ENCODE results near the gene ZFHX3. TPM values are rescaled to one million over a fixed set of nuclear protein-coding genes. Genes with fewer than 3 reads are reported as not detected.

Gene ZFHX3
- total and polyA plus RNA-seq, 10 of the 15 experiments (the other 5 are each of a cell fraction or from before 2014, with no cell fraction given) = 0.68 to 8.6 (median 2.0) TPM

DNA sequence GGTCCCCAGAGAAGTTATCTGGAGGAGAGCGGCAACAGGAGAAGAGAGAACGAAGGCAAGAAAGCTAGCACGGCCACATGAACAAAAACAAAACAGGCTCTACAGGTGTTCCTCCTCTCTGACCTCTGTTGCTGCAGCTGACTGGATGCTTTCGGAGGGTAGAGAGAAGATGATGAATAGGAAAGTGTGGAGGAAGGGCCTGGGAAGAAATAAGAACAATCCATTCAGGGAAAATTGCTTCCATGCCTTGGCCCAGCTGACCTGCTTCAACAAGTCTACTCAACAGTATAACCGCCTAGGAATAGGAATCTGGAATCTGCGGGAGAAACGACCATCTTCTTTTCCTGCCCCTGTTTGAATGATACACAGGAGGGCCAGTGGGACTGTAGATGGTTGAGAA is 258.5 kb downstream of the ZFHX3 start:
- in situ Hi-C loops (cut with MboI) = no loop called here
- intact Hi-C loops (cut with micrococcal nuclease; ENCODE audit: unreplicated experiment) = loop anchor here (10.0 kb wide), 1 partner anchor 285 kb away; no protein-coding TSS in a partner anchor

DNA sequence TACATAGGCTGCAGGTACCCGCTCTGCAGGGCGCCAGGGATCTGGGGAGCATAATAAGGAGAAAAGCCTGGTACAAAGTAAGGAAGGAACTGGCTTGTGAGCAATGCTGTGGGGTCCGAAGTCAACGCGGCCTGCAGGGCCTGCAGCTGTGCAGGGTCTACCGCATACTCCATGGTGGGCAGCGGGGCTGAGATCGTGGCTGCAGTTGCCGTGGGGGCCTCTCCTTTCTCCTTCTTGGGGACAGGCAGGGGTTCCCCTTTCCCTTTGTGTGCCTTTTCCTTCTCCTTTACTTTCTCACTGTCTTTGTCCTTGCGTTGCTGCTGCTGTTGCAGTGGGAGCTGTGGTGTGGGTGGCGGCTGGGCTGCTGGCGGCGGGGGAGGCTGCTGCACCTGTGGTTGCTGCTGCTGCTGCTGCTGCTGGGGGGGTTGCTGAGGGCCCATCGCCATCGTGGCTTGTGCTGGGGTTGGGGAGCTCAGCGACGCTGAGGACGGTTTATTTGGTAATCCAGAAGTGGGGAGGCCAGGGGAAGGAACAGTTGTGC is 259.6 kb downstream of the ZFHX3 start:
- FAIRE-seq (no peak), DNase-seq (ENCODE audit: low read depth, low spot score) (no peak), ATAC-seq (no peak)
- Histone ChIP-seq H3K4me2 (ENCODE audit: control insufficient read depth, insufficient read depth) (no peak overlapping the region; the same call in 1 of the 2 replicates), H3K9me3 (replicated peaks; ENCODE audit: control insufficient read depth, insufficient read depth, low read length) (no peaks in the 10 kb centered on the region), H2AFZ (ENCODE audit: control insufficient read depth, low read depth, low read length) (no peak overlapping the region), H3K36me3 (ENCODE audit: control insufficient read depth in 2 of 2, insufficient read depth in 2 of 2, low read length in 1 of 2) (peaks cover 0 to 2% of the 10 kb centered on the region in 2 experiments; a peak in 2 of 4 replicates), H3K27ac (ENCODE audit: control insufficient read depth, insufficient read depth) (no peak overlapping the region), H4K20me1 (ENCODE audit: control insufficient read depth, insufficient read depth) (no peaks in the 10 kb centered on the region), H3K4me3 (no peak overlapping the region), H3K9ac (ENCODE audit: control insufficient read depth, insufficient read depth, low read length) (no peak overlapping the region), H3K4me1 (ENCODE audit: control insufficient read depth, insufficient read depth, low read length) (peaks cover 9% of the 10 kb centered on the region), H3K27me3 (replicated peaks in 1 of 2; ENCODE audit: control insufficient read depth in 2 of 2, insufficient read depth in 2 of 2, low read length in 1 of 2) (no peaks in the 10 kb centered on the region), H3K79me2 (ENCODE audit: control insufficient read depth, insufficient read depth, low read length) (no peaks in the 10 kb centered on the region)
- no TSS peak for BruUV-seq (replicated peaks)
- intact Hi-C loops (cut with micrococcal nuclease; ENCODE audit: unreplicated experiment) = loop anchor here (10.0 kb wide), 1 partner anchor 284 kb away; no protein-coding TSS in a partner anchor
- ChIA-PET CTCF (no interaction called here), SMC1A (ENCODE audit: uncharacterized antibody, unreplicated experiment) (no interaction called here), POLR2A (no interaction called here), RAD21 (ENCODE audit: unreplicated experiment) (interaction anchor here (1.2 kb wide), 1 partner anchor 44 kb away, joined by 5 read pairs; no protein-coding TSS in a partner anchor)
- WGBS (ENCODE audit: insufficient coverage, insufficient replicate concordance, low lambda C conversion rate, missing lambda C conversion rate) = 96% methylated on average over 15 of the region's 18 CpGs
- in situ Hi-C loops (cut with MboI) = no loop called here
- TF ChIP-seq, protein P1, sequence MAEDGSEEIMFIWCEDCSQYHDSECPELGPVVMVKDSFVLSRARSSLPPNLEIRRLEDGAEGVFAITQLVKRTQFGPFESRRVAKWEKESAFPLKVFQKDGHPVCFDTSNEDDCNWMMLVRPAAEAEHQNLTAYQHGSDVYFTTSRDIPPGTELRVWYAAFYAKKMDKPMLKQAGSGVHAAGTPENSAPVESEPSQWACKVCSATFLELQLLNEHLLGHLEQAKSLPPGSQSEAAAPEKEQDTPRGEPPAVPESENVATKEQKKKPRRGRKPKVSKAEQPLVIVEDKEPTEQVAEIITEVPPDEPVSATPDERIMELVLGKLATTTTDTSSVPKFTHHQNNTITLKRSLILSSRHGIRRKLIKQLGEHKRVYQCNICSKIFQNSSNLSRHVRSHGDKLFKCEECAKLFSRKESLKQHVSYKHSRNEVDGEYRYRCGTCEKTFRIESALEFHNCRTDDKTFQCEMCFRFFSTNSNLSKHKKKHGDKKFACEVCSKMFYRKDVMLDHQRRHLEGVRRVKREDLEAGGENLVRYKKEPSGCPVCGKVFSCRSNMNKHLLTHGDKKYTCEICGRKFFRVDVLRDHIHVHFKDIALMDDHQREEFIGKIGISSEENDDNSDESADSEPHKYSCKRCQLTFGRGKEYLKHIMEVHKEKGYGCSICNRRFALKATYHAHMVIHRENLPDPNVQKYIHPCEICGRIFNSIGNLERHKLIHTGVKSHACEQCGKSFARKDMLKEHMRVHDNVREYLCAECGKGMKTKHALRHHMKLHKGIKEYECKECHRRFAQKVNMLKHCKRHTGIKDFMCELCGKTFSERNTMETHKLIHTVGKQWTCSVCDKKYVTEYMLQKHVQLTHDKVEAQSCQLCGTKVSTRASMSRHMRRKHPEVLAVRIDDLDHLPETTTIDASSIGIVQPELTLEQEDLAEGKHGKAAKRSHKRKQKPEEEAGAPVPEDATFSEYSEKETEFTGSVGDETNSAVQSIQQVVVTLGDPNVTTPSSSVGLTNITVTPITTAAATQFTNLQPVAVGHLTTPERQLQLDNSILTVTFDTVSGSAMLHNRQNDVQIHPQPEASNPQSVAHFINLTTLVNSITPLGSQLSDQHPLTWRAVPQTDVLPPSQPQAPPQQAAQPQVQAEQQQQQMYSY (CRISPR knock-in tag; IDR thresholded peaks at IDR 0.05) = no peak
- TF ChIP-seq ZNF622 (IDR thresholded peaks at IDR 0.05) (no peak), CREM (IDR thresholded peaks at IDR 0.05; ENCODE audit: low read depth) (no peak), NRF1 (conservative IDR thresholded peaks at IDR 0.05; ENCODE audit: low read depth, low read length) (no peak), ZNF217 (IDR thresholded peaks at IDR 0.05) (no peak), SMC3 (IDR thresholded peaks at IDR 0.05; ENCODE audit: borderline replicate concordance, low read length) (no peak), LARP7 (IDR thresholded peaks at IDR 0.05) (no peak), JUND (IDR thresholded peaks at IDR 0.05; ENCODE audit: low read depth, low read length) (no peak)
- TF ChIP-seq, protein P2, sequence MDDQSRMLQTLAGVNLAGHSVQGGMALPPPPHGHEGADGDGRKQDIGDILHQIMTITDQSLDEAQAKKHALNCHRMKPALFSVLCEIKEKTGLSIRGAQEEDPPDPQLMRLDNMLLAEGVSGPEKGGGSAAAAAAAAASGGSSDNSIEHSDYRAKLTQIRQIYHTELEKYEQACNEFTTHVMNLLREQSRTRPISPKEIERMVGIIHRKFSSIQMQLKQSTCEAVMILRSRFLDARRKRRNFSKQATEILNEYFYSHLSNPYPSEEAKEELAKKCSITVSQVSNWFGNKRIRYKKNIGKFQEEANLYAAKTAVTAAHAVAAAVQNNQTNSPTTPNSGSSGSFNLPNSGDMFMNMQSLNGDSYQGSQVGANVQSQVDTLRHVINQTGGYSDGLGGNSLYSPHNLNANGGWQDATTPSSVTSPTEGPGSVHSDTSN (IDR thresholded peaks at IDR 0.05; ENCODE audit: insufficient replicate concordance, low read depth, low read length) = no peak

More for the DNA sequence above, 258.5 kb downstream of the ZFHX3 start:
- no peak overlapping the region for H3K4me3 ChIP-seq
- H3K4me1 ChIP-seq (ENCODE audit: control insufficient read depth, insufficient read depth, low read length) = peaks cover 9% of the 10 kb centered on the region
- H3K36me3 ChIP-seq (ENCODE audit: control insufficient read depth in 2 of 2, insufficient read depth in 2 of 2, low read length in 1 of 2) = peaks cover 0 to 2% of the 10 kb centered on the region in 2 experiments; a peak in 2 of 4 replicates
- no peak overlapping the region for H3K4me2 ChIP-seq (ENCODE audit: control insufficient read depth, insufficient read depth)
- no TSS peak for BruUV-seq (replicated peaks)
- no peak overlapping the region for H3K9ac ChIP-seq (ENCODE audit: control insufficient read depth, insufficient read depth, low read length)
- FAIRE-seq = no peak
- RAD21 ChIA-PET (ENCODE audit: unreplicated experiment) = no interaction called here
- no peak for DNase-seq (ENCODE audit: low read depth, low spot score)
- SMC1A ChIA-PET (ENCODE audit: uncharacterized antibody, unreplicated experiment) = interaction anchor here (0.6 kb wide), 1 partner anchor 286 kb away, joined by 3 read pairs; no protein-coding TSS in a partner anchor
- POLR2A ChIA-PET = no interaction called here
- H3K27ac ChIP-seq (ENCODE audit: control insufficient read depth, insufficient read depth) = no peak overlapping the region
- no peak overlapping the region for H2AFZ ChIP-seq (ENCODE audit: control insufficient read depth, low read depth, low read length)
- H4K20me1 ChIP-seq (ENCODE audit: control insufficient read depth, insufficient read depth) = no peaks in the 10 kb centered on the region
- no peak for TF ChIP-seq CBX3 (IDR thresholded peaks at IDR 0.05; ENCODE audit: borderline replicate concordance, low read depth)
- TF ChIP-seq, protein P2 (IDR thresholded peaks at IDR 0.05; ENCODE audit: insufficient replicate concordance, low read depth, low read length) = no peak
- H3K27me3 ChIP-seq (replicated peaks in 1 of 2; ENCODE audit: control insufficient read depth in 2 of 2, insufficient read depth in 2 of 2, low read length in 1 of 2) = no peaks in the 10 kb centered on the region
- no peaks in the 10 kb centered on the region for H3K79me2 ChIP-seq (ENCODE audit: control insufficient read depth, insufficient read depth, low read length)
- 98% methylated on average over 7 of the region's 7 CpGs for WGBS (ENCODE audit: insufficient coverage, insufficient replicate concordance, low lambda C conversion rate, missing lambda C conversion rate)
- no peak for ATAC-seq
- CTCF ChIA-PET = no interaction called here
- H3K9me3 ChIP-seq (replicated peaks; ENCODE audit: control insufficient read depth, insufficient read depth, low read length) = no peaks in the 10 kb centered on the region
